Gastrocnemius medialis (tissue), 4 donors: ENCODE data around the gene CPM. TPM values are rescaled to one million over a fixed set of nuclear protein-coding genes. Genes with fewer than 3 reads are reported as not detected.

Source experiments
- ATAC-seq, 2 donors: fragments of 150-250 bp; one replicate each; pipeline ENCODE4 v1.9.1; 2016
- DNase-seq, 2 donors: peaks; one replicate each; pipeline ENCODE4 v3.0.0-alpha.2; 2019
- H3K27ac ChIP-seq, 4 donors: fragments of 200-600 bp; sonication (generic); 1 replicate in 1 of 4; 2 replicates in 3 of 4; pipeline ENCODE4 v1.5.1; 2016 to 2018; ENCODE audit warnings: mild to moderate bottlenecking in 2 of 4, moderate library complexity in 1 of 4
- H3K27me3 ChIP-seq, 3 donors: fragments of 200-600 bp; sonication (generic) in 2 of 3; 1 replicate in 1 of 3; 2 replicates in 2 of 3; pipeline versions ENCODE4 v1.5.1 to v1.6.0; 2016 to 2019; ENCODE audit warnings: mild to moderate bottlenecking in 1 of 3, moderate library complexity in 1 of 3
- H3K36me3 ChIP-seq, 2 donors: fragments of 200-600 bp; sonication (generic) in 1 of 2; one replicate each; pipeline ENCODE4 v1.5.1; 2017 to 2018
- H3K4me1 ChIP-seq, 2 donors: fragments of 200-600 bp; sonication (generic) in 1 of 2; one replicate each; pipeline ENCODE4 v1.5.1; 2016 to 2017; ENCODE audit warnings: mild to moderate bottlenecking in 2 of 2
- H3K4me3 ChIP-seq, 4 donors: fragments of 200-600 bp; sonication (generic) in 3 of 4; 1 replicate in 1 of 4; 2 replicates in 3 of 4; pipeline ENCODE4 v1.5.1; 2016 to 2019; ENCODE audit warnings: mild to moderate bottlenecking in 2 of 4
- H3K9me3 ChIP-seq, 3 donors: fragments of 200-600 bp; sonication (generic) in 2 of 3; 1 replicate in 1 of 3; 2 replicates in 2 of 3; pipeline ENCODE4 v1.5.1; 2016 to 2019
- POLR2A ChIP-seq, 2 donors: fragments of 450-650 bp; IDR thresholded peaks; one replicate each; pipeline ENCODE4 v1.6.1; 2017; ENCODE audit warnings: antibody characterized with exemption in 2 of 2, mild to moderate bottlenecking in 2 of 2, moderate library complexity in 2 of 2
- in situ Hi-C, 4 donors: fragments of 200-750 bp; cut with MboI; loops; one replicate each; pipeline versions ENCODE4 v1.15.0 to v1.8.0; 2017; ENCODE audit warnings: low sequenced_read_pairs in 4 of 4
- intact Hi-C: fragments of 100-400 bp; cut with DNase I; formaldehyde crosslinking; loops from one replicate; pipeline ENCODE4 v1.15.1; 2023; ENCODE audit warnings: low total_unique reads
- total RNA-seq, 4 donors: library from RNA; depleted of rRNA; stranded (reverse); fragments of >200 nt; gene quantifications; one replicate each; pipeline versions ENCODE4 v1.1.0 to v1.2.3, GENCODE V29; 2016
- TF ChIP-seq, protein P1 (sequence below), 5 experiments: fragments of 450-650 bp in 3 of 5; fragments of 200-600 bp in 2 of 5; sonication (generic) in 2 of 5; IDR thresholded peaks in 4 of 5; conservative IDR thresholded peaks in 1 of 5; 1 replicate in 4 of 5; 2 replicates in 1 of 5; pipeline ENCODE4 v1.5.1; 2016 to 2019; ENCODE audit warnings: antibody characterized with exemption in 5 of 5, mild to moderate bottlenecking in 3 of 5, moderate library complexity in 3 of 5

The CPM gene
- total RNA-seq, 4 donors from 2014 or later: 12.9 to 78.4 (median 18.6) TPM

DNA sequence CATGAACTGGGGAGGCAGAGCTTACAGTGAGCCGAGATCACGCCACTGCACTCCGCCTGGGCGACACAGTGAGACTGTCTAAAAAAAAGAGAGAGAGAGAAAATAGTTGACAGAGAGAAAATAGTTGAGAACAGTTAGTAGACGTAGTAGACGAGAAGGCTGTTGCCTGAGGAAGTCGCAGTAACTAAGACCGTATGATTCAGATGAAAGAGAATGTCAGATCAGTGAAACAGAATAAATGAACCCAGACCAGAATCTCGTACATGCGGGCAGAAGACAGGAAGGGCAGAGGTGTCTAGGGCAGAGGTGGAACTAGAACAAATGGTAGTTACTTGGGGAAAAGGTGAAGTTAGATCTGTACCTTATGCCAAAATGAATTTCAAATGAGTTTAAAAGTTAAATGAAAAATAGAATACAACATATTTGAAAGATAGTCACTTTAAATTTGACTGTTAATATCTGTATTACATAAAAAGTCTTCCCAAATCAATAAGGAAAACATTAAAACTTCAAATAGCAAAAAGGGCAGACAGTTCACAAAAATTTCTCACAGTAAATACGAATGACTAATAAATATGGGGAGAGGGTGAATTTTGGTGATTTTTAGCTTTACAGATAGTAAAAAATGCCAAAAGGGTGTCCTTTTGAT lies 107.3 kb downstream of the CPM start:
- DNase-seq (no peak), ATAC-seq (no peak)
- no peaks in the 10 kb centered on the region for H3K27me3 ChIP-seq
- intact Hi-C loops (no loop called here), in situ Hi-C loops (loop anchor here in 1 of 4 donors (25.0 kb wide), 1 partner anchor 762 kb away; the partner anchor contains the start of gene CCT2)
- H3K36me3 ChIP-seq: peaks cover 0 to 93% of the 10 kb centered on the region in 2 donors
- no peaks in the 10 kb centered on the region for H3K9me3 ChIP-seq
- H3K4me1 ChIP-seq: no peaks in the 10 kb centered on the region
- TF ChIP-seq POLR2A (IDR thresholded peaks at IDR 0.05): no peak
- TF ChIP-seq, protein P1, sequence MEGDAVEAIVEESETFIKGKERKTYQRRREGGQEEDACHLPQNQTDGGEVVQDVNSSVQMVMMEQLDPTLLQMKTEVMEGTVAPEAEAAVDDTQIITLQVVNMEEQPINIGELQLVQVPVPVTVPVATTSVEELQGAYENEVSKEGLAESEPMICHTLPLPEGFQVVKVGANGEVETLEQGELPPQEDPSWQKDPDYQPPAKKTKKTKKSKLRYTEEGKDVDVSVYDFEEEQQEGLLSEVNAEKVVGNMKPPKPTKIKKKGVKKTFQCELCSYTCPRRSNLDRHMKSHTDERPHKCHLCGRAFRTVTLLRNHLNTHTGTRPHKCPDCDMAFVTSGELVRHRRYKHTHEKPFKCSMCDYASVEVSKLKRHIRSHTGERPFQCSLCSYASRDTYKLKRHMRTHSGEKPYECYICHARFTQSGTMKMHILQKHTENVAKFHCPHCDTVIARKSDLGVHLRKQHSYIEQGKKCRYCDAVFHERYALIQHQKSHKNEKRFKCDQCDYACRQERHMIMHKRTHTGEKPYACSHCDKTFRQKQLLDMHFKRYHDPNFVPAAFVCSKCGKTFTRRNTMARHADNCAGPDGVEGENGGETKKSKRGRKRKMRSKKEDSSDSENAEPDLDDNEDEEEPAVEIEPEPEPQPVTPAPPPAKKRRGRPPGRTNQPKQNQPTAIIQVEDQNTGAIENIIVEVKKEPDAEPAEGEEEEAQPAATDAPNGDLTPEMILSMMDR (IDR thresholded peaks at IDR 0.05 in 4 of 5, conservative IDR thresholded peaks at IDR 0.05 in 1 of 5): no peak
- no peak overlapping the region for H3K4me3 ChIP-seq
- H3K27ac ChIP-seq: no peak overlapping the region

DNA sequence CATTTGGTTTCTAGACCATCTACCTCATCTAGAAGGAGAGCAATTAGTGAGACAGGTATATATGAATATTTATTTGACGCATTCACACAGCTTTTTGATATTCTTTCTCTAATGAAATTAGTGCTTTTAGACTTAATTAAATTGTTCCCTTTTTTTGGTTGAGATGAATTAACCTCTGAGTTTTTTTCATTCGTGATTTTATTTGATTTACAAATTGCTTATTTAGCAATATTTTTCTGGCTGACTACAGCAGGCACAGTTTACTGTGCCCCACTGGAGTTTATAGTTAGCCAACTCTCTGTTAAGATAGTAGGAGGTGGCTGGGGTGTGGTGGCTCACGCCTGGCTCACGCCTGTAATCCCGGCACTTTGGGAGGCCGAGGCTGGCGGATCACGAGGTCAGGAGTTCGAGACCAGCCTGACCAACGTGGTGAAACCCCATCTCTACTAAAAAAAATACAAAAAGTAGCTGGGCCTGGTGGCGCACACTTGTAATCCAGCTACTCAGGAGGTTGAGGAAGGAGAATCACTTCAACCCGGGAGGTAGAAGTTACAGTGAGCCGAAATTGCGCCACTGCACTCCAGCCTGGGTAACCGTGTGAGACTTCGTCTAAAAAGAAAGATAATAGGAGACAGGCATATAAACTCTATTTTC lies 108.2 kb downstream of the CPM start:
- in situ Hi-C loops: loop anchor here in 2 of 4 donors (25.0 kb wide), 2 partner anchors 462 to 763 kb away; partner anchors contain the start of gene CCT2 (in 1 of the 2)
- H3K36me3 ChIP-seq: peaks cover 0 to 93% of the 10 kb centered on the region in 2 donors
- H3K9me3 ChIP-seq: no peaks in the 10 kb centered on the region
- H3K27me3 ChIP-seq: no peaks in the 10 kb centered on the region
- no peak for DNase-seq
- H3K27ac ChIP-seq: no peak overlapping the region
- no peak for TF ChIP-seq POLR2A (IDR thresholded peaks at IDR 0.05)
- TF ChIP-seq, protein P1 (IDR thresholded peaks at IDR 0.05 in 4 of 5, conservative IDR thresholded peaks at IDR 0.05 in 1 of 5): no peak
- no peak overlapping the region for H3K4me3 ChIP-seq
- intact Hi-C loops: no loop called here
- no peak for ATAC-seq
- no peaks in the 10 kb centered on the region for H3K4me1 ChIP-seq

DNA sequence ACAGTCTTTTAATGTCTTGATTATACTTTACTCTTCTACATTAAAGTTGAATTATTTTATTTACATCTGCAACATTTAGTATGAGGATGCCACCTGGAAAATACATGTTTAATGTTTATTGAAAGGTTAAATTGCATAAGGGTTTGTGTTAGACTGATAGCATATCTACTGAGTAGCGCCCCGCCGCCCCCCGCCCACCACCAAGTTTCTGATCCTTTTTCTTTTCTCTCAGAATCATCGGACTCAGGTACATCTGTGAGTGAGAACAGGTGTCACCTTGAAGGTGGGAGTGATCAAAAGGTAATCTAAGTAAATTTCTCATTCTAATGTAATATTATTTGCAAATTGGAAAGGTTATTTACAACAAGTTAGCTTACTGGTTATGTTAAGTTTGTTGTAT lies 108.8 kb downstream of the CPM start:
- H3K27me3 ChIP-seq: no peaks in the 10 kb centered on the region
- in situ Hi-C loops: loop anchor here in 1 of 4 donors (25.0 kb wide), 1 partner anchor 462 kb away; no protein-coding TSS in a partner anchor
- TF ChIP-seq POLR2A (IDR thresholded peaks at IDR 0.05): no peak
- TF ChIP-seq, protein P1 (IDR thresholded peaks at IDR 0.05 in 4 of 5, conservative IDR thresholded peaks at IDR 0.05 in 1 of 5): no peak
- H3K9me3 ChIP-seq: no peaks in the 10 kb centered on the region
- H3K27ac ChIP-seq: no peak overlapping the region
- no peaks in the 10 kb centered on the region for H3K4me1 ChIP-seq
- peaks cover 0 to 91% of the 10 kb centered on the region in 2 donors for H3K36me3 ChIP-seq
- no peak for ATAC-seq
- intact Hi-C loops: no loop called here
- no peak overlapping the region for H3K4me3 ChIP-seq
- DNase-seq: no peak

DNA sequence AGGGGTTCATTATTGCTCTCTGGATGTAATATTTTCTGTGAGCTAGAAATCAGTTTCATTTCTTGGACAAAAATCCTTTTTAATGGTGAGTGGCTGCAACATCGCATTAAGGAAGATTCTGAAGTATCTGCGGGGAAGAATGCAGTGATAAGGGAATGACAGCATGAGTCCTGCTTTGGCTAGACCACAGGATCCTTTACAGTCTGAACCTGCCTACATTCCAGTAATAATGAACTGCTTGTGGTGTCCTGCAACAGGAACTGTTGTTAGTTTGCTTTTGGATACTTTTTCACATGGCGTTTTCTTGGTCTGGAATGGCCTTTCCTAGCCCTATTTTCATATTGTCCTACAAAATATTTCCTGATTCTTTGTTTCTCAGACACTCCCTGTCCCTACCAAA lies 109.3 kb downstream of the CPM start:
- Histone ChIP-seq H3K4me1 (no peaks in the 10 kb centered on the region), H3K27me3 (no peaks in the 10 kb centered on the region), H3K9me3 (no peaks in the 10 kb centered on the region), H3K27ac (no peak overlapping the region), H3K36me3 (peaks cover 0 to 87% of the 10 kb centered on the region in 2 donors), H3K4me3 (no peak overlapping the region)
- ATAC-seq: no peak
- no peak for DNase-seq
- in situ Hi-C loops (loop anchor here in 1 of 4 donors (25.0 kb wide), 1 partner anchor 461 kb away; no protein-coding TSS in a partner anchor), intact Hi-C loops (no loop called here)
- TF ChIP-seq, protein P1 (IDR thresholded peaks at IDR 0.05 in 4 of 5, conservative IDR thresholded peaks at IDR 0.05 in 1 of 5): no peak
- TF ChIP-seq POLR2A (IDR thresholded peaks at IDR 0.05): no peak
